Stimulated activated CD4-positive, alpha-beta T cell treated with anti-CD3 and anti-CD28 coated beads, Interleukin-15, amount 100 ng/mL, for 48 hours (primary cell): Measurements from ENCODE around the gene SH3BP1.

Experiments used
- DNase-seq, 2 donors: peaks; one replicate each; pipeline ENCODE4 v3.0.0-alpha.2; 2020; ENCODE audit warnings: low read depth in 2 of 2

Gene SH3BP1

GRCh38 chr22:37616201-37617083 is 23.0 kb upstream of the SH3BP1 start:
- no peak for DNase-seq

- DNase-seq: no peak
Observed at GRCh38 chr22:37617431-37617830, 22.0 kb upstream of the SH3BP1 start.

- no peak for DNase-seq
Observed at GRCh38 chr22:37618072-37618656, 21.3 kb upstream of the SH3BP1 start.

GRCh38 chr22:37618674-37619073 is 20.8 kb upstream of the SH3BP1 start:
- DNase-seq: no peak

- DNase-seq: no peak
Observed at GRCh38 chr22:37619991-37620390, 19.5 kb upstream of the SH3BP1 start.

GRCh38 chr22:37621352-37621860 is 18.1 kb upstream of the SH3BP1 start:
- DNase-seq: no peak

DNA sequence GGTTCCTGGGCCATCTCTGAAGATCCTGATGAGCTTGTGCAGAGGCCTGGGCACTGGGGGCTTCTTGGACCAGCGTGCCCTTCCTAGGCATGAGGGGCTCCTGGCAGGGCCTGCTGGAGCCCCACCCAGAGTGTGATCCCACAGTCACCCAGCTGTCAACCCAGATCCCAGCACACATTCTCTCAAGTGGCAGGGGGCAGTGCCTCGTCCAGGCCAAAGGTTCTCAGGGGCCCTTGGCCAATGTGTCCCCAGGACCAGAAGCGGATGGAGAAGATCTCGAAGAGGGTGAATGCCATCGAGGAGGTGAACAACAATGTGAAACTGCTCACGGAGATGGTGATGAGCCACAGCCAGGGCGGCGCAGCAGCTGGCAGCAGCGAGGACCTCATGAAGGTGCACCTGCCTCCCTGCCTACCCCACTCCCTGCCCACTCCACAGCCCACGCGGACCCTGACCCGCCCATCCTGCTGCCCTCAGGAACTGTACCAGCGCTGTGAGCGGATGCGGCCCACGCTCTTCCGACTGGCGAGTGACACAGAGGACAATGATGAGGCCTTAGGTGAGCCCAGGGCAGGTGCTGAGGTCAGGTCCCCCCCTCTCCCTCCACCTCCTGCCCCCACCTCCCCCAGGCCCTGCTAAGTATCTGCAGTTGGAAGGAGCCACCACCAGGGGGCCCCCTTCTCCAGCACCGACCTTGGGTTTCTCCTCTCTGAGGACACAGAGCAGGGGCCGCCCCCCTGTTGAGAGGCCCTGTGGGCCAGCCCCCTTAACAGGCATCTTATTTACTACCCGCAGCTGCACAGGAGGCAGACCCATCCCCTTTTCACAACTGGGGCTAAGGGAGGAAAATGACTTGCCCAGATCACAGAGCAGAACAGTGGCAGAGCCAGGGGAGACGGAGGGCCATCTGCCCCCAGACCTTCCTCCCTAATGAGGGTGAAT is 16.1 kb upstream of the SH3BP1 start:
- DNase-seq: no peak

DNA sequence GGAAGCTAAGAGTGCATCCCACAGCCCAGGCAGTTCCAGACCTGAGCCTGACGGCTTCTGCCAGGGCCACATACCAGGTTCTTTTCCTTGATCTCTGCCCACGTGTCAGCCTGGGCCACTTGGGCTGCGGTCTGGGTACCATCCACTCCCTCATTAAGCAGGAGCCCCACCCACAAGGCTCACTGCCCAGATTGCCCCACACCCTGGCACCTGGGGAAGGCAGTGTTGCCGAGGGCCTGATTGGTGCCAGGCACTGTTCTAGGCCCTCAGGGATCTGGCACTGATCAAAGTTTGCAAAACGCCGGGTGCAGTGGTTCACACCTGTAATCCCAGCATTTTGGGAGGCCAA is 15.5 kb upstream of the SH3BP1 start:
- no peak for DNase-seq

DNA sequence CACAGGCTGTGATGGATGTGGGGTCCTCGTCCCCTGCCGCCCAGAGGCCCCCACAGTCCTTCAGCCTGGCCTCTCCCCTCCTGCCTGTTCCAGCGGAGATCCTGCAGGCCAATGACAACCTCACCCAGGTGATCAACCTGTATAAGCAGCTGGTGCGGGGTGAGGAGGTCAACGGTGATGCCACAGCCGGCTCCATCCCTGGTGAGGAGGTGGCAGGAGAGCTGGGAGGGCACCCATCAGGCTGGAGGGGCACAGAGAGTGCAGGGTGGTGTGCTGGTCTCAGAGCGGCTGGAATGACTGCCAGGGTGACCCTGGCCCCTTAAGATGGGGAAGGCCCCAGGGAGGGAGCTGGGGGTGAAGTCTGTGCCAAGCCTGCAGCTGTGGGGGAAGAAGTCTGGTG is 14.6 kb upstream of the SH3BP1 start:
- no peak for DNase-seq

GRCh38 chr22:37625737-37626136 is 13.7 kb upstream of the SH3BP1 start:
- DNase-seq: no peak

- DNase-seq: no peak
Observed at GRCh38 chr22:37626144-37626543, 13.3 kb upstream of the SH3BP1 start.

DNA sequence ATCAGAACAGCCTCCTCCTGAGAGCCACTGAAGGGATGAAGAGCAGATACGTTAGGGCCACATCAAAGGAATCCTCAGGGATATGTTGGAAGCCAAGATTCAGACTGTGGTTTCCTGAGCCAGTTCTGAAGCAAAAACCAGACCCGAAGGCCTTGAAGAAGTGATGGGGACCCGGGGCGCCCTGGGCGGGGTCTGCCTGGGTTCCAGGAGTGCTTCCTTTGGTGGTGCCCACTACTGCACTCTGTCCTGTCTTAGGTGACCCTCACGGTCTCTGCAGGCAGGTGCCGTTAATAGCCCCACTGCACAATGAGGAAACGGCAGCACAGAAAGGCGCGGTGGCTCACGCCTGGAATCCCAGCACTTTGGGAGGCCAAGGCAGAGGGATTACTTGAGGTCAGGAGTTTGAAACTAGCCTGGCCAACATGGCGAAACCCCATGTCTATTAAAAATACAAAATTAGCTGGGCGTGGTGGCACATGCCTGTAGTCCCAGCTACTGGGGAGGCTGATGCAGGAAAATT is 12.9 kb upstream of the SH3BP1 start:
- no peak for DNase-seq

GRCh38 chr22:37627121-37627520 is 12.3 kb upstream of the SH3BP1 start:
- DNase-seq: no peak

GRCh38 chr22:37627545-37627944 is 11.9 kb upstream of the SH3BP1 start:
- DNase-seq: no peak

DNA sequence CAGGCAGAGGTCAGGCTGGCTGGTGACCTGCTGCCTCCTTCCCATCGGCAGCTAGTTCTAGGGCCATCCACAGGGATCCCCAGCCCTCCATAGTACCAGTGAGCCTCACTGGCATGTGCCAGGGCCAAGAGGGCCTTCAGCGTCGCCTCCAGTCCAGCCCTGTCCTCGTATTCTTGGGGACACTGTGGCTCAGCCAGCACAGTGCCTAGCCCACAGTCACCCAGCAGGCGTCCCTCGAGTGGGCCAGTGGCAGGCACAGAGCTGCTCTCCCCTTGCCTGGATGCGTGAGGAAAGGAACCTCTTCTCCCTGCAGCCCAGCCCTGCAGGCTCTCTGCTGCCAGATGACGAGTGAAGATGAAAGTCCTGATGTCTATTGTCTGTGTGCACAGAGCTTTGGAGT is 10.6 kb upstream of the SH3BP1 start:
- DNase-seq: no peak

DNA sequence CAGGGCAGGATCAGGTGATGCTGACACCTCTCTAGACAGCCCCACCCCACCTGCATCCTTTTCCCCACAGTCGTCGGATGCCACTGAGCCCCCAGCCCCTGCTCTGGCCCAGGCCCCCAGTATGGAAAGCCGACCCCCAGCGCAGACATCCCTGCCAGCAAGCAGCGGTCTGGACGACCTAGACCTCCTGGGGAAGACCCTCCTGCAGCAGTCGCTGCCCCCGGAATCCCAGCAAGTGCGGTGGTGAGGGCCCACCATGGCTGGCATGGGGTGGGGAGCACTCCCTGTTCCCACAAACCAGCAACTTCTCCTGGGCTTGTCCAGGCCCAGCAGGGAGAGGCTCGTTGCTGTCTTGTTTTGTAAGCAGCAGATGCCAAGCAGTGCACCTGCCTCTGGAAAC is 9.5 kb upstream of the SH3BP1 start:
- no peak for DNase-seq

DNA sequence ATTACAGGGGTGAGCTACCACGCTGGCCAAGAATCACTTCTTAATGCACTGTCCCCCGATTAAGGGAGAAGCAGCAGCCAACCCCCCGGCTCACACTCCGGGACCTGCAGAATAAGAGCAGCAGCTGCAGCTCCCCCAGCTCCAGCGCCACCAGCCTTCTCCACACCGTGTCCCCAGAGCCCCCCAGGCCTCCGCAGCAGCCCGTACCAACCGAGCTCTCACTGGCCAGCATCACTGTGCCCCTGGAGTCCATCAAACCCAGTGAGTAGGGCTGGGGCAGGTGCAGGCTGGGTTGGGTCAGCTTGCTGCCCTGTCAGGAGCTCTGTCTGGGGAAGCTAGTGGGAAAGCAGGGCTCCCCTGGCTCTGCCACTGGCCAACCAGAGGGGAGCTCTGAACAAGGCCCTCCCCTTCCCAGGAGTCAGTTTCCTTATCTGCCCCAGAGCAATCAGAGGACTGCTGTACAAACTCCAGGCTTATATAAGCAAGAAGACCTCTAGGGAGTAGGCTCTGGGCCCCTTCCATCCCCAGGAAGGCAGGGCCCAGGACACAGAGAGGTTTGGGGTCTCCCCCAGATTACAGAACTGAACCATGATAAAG is 8.5 kb upstream of the SH3BP1 start:
- no peak for DNase-seq

DNA sequence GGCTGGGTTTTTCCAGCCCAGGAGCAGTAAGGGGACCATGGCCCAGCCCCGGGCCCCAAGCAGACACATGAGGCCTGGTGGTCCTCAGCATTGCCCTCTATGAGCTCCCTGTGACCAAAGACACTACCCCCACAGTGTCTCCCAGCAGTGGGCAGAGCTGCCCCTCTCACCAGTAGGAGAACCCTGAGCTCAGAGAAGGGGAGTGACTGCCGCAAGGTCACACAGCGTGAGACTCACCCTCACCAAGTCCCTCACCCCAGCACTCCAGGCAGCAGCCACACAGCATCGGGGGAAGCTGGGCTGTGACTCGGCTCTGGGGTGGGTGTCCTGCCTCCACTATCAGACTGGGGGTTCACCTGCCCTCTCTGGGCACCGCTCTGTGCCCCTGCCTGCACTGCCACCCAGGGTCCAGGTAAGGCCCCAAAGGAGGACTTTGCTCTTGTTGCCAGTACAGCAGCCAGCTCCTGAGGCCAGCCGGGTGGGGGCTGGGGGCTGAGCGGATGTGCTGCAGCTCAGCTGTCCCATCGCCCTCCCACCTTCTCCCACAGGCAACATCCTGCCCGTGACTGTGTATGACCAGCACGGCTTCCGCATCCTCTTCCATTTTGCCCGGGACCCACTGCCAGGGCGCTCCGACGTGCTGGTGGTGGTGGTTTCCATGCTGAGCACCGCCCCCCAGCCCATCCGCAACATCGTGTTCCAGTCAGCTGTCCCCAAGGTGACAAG is 7.9 kb upstream of the SH3BP1 start:
- no peak for DNase-seq

DNA sequence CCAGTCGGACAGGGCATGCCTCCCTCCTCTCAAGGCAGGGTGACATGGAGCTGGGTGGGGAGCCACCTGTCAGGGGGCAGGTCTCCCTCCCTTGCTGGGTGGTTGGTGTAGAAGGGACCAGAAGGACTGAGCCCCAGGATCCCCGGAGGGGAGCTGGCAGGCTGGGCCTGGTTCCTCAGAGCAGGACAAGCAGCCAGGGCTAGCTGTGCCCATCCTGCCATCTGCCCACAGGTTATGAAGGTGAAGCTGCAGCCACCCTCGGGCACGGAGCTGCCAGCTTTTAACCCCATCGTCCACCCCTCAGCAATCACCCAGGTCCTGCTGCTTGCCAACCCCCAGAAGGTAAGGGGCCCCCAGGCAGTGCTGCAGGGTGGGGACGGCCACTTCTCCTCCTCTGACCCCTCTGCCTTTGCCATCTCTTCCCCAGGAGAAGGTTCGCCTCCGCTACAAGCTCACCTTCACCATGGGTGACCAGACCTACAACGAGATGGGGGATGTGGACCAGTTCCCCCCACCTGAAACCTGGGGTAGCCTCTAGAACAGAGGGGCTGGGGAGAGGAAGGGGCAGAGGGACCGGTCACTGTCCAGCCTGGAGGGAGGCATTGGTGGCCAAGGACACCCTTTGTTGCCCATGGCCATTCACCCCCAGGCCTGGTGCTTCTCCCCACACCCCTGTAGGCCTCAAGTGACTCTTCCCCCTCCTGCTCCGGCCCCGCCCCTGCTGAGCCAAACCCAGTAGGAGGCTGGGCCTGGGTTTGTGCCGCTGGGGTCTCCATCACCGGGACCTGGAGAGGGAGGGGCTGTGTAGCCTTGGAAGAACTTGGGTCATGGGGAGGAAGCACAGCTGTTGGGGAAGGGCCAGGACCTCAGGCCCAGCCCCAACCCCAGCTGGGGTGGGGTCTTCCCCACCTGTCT is 7.0 kb upstream of the SH3BP1 start:
- no peak for DNase-seq

DNA sequence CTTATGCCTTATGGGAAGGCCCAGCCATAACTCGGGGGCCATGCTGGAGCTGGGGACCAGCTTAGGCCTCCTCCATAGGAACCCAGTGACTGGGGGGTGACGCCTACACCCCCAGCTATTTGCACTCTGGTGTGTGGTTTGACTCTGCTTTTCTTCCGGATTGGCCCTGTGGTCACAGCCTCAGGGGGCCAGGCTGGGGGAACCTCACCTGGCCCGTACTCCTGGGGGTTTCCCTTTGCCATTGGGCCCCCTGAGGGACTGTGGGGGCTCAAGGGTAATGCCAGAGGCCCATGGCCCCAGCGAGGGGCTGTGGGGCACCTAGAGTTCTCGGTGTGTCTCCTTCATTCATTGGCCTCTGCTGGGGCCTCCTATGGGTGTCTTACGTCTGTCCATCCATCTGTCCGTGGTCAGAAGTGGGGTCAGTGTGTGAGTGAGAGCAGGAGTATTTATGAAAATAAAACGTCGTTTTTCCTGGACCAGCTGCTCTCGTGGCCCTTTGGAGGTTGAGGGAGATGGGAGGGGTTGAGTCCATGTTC is 6.3 kb upstream of the SH3BP1 start:
- no peak for DNase-seq
